ENCODE data around the gene TRPM3.

DNA sequence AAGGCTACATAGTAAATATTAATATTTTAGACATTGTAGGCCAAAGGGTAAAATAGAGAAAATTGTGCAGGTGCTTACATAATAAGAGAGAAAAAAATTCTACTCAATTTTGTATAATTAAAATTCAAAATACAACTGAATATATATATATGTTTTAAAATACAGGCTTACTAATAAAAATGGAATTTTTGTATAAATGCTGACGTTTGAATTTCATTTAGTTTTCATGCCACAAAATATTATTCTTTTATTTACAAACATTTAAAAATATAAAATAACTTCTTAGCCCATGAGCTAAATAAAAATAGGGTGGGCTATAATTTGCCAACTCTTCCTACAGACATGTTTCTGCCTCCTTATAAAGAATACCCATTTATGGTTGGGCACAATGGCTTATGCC is 328.6 kb downstream of the TRPM3 start:
- TF ChIP-seq JUND (IDR thresholded peaks at IDR 0.05), result no peak
- TF ChIP-seq, protein P1, sequence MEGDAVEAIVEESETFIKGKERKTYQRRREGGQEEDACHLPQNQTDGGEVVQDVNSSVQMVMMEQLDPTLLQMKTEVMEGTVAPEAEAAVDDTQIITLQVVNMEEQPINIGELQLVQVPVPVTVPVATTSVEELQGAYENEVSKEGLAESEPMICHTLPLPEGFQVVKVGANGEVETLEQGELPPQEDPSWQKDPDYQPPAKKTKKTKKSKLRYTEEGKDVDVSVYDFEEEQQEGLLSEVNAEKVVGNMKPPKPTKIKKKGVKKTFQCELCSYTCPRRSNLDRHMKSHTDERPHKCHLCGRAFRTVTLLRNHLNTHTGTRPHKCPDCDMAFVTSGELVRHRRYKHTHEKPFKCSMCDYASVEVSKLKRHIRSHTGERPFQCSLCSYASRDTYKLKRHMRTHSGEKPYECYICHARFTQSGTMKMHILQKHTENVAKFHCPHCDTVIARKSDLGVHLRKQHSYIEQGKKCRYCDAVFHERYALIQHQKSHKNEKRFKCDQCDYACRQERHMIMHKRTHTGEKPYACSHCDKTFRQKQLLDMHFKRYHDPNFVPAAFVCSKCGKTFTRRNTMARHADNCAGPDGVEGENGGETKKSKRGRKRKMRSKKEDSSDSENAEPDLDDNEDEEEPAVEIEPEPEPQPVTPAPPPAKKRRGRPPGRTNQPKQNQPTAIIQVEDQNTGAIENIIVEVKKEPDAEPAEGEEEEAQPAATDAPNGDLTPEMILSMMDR (IDR thresholded peaks at IDR 0.05; ENCODE audit: low read depth, low read length, missing input control), result no peak
- no peak for TF ChIP-seq RXRA (IDR thresholded peaks at IDR 0.05)
- TF ChIP-seq GABPA (IDR thresholded peaks at IDR 0.05 in 1 of 2, conservative IDR thresholded peaks at IDR 0.05 in 1 of 2), result no peak
- TF ChIP-seq, protein P2, sequence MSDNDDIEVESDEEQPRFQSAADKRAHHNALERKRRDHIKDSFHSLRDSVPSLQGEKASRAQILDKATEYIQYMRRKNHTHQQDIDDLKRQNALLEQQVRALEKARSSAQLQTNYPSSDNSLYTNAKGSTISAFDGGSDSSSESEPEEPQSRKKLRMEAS (IDR thresholded peaks at IDR 0.05), result no peak
- TF ChIP-seq, protein P3, sequence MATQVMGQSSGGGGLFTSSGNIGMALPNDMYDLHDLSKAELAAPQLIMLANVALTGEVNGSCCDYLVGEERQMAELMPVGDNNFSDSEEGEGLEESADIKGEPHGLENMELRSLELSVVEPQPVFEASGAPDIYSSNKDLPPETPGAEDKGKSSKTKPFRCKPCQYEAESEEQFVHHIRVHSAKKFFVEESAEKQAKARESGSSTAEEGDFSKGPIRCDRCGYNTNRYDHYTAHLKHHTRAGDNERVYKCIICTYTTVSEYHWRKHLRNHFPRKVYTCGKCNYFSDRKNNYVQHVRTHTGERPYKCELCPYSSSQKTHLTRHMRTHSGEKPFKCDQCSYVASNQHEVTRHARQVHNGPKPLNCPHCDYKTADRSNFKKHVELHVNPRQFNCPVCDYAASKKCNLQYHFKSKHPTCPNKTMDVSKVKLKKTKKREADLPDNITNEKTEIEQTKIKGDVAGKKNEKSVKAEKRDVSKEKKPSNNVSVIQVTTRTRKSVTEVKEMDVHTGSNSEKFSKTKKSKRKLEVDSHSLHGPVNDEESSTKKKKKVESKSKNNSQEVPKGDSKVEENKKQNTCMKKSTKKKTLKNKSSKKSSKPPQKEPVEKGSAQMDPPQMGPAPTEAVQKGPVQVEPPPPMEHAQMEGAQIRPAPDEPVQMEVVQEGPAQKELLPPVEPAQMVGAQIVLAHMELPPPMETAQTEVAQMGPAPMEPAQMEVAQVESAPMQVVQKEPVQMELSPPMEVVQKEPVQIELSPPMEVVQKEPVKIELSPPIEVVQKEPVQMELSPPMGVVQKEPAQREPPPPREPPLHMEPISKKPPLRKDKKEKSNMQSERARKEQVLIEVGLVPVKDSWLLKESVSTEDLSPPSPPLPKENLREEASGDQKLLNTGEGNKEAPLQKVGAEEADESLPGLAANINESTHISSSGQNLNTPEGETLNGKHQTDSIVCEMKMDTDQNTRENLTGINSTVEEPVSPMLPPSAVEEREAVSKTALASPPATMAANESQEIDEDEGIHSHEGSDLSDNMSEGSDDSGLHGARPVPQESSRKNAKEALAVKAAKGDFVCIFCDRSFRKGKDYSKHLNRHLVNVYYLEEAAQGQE (IDR thresholded peaks at IDR 0.05), result no peak
- TF ChIP-seq, protein P4, sequence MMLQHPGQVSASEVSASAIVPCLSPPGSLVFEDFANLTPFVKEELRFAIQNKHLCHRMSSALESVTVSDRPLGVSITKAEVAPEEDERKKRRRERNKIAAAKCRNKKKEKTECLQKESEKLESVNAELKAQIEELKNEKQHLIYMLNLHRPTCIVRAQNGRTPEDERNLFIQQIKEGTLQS (IDR thresholded peaks at IDR 0.05), result no peak
- TF ChIP-seq YY1 (IDR thresholded peaks at IDR 0.05), result no peak
- no peak for TF ChIP-seq HNF4G (IDR thresholded peaks at IDR 0.05)
- TF ChIP-seq, protein P5, sequence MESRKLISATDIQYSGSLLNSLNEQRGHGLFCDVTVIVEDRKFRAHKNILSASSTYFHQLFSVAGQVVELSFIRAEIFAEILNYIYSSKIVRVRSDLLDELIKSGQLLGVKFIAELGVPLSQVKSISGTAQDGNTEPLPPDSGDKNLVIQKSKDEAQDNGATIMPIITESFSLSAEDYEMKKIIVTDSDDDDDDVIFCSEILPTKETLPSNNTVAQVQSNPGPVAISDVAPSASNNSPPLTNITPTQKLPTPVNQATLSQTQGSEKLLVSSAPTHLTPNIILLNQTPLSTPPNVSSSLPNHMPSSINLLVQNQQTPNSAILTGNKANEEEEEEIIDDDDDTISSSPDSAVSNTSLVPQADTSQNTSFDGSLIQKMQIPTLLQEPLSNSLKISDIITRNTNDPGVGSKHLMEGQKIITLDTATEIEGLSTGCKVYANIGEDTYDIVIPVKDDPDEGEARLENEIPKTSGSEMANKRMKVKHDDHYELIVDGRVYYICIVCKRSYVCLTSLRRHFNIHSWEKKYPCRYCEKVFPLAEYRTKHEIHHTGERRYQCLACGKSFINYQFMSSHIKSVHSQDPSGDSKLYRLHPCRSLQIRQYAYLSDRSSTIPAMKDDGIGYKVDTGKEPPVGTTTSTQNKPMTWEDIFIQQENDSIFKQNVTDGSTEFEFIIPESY (IDR thresholded peaks at IDR 0.05), result no peak
- TF ChIP-seq TAF1 (conservative IDR thresholded peaks at IDR 0.05), result no peak
- no peak for TF ChIP-seq EGR1 (IDR thresholded peaks at IDR 0.05; ENCODE audit: low read depth in 2 of 2)

All from liver (tissue), 3 donors.